Hematopoietic multipotent progenitor cell treated with erythropoietin and hydrocortisone succinate and interleukin-3 and kit ligand, for 4 days (in vitro differentiated cells): ENCODE results near the gene OR5P2.
"Not testable (repeated sequence)": the region's sequence is repeated elsewhere in the genome, so short reads cannot be mapped to it uniquely, and the experiment has no call there.

ENCODE experiments used
- DNase-seq: peaks from one replicate; pipeline ENCODE4 v3.0.0-alpha.2; 2015

OR5P2 gene

DNA sequence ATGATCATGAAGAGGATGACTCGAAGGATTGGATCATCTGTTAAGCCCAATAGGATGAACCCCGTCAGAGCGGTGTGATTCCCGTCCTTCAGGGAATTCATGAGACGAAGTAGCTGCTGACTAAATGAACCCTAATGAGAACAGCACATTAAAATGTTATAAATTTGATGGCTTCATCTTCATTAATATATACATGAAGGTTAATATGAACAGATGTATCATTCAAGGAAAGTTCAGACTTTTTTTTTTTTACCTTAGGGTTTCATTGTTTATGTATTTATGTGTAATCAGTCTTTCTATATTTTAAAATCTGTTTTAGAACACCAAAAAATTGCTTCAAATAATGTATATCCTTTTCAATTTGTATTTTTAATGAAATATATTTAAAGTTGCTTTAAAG is at the start of gene OR5P2:
OR5P2 (minus strand) TSS at position 101 of the 400 bp plus-strand sequence; CDS start at position 101, 0 bp downstream.
- DNase-seq, result no peak

- DNase-seq, result no peak
These were observed 49.3 kb upstream of the OR5P2 start for GRCh38 chr11:7846003-7846402.

DNA sequence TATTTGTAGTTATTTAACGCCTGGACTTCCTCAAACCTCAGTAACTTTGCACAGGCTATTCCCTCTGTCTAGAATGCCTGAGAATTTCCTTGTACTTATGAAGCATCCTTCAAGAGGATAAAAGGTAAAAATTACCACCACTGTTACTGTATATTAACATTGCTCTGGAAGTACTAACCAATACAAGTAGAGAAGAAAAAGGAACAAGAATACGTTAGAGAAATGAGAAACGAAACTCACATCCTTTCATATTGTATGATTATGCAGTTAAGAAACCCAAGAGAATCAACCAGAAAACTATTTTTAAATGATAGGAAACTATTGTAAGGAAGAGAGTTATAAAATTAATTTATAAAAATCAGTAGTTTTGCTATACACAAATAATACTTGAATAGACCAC is 48.2 kb upstream of the OR5P2 start:
- no peak for DNase-seq

GRCh38 chr11:7844521-7844920 is 47.8 kb upstream of the OR5P2 start:
- DNase-seq, result no peak

- no peak for DNase-seq
These were observed 43.8 kb upstream of the OR5P2 start for GRCh38 chr11:7840578-7840977.

- DNase-seq, result no peak
These were observed 36.8 kb upstream of the OR5P2 start for GRCh38 chr11:7833527-7833926.

DNA sequence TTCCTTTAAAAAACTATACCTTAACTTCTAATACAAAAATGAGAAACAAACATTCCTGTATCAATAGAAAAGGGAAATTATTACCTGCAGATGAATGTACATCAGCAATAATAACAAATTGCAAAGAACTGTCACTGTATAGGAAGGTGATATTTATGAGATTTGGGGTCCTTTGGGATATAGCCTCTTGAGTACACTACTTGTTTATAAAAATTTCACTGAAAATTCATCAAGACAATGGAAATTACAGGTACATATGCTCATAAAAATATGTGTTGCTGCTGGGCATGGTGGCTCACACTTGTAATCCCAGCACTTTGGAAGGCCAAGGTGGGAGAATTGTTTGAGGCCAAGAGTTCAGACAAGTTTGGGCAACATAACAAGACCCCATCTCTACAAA is 34.0 kb upstream of the OR5P2 start, which contains the start of gene OR5P3:
OR5P3 (minus strand) TSS at position 101 of the 400 bp plus-strand sequence.
- DNase-seq, result no peak

GRCh38 chr11:7826324-7826723 is 29.6 kb upstream of the OR5P2 start:
- DNase-seq, result no peak

GRCh38 chr11:7820417-7820816 is 23.7 kb upstream of the OR5P2 start:
- DNase-seq, result not testable (repeated sequence)

DNA sequence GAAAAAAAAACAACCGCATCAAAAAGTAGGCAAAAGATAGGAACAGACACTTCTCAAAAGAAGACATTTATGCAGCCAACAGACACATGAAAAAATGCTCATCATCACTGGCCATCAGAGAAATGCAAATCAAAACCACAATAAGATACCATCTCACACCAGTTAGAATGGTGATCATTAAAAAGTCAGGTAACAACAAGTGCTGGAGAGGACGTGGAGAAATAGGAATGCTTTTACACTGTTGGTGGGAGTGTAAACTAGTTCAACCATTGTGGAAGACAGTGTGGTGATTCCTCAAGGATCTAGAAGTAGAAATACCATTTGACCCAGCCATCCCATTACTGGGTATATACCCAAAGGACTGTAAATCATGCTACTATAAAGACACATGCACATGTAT is 18.2 kb upstream of the OR5P2 start:
- not testable (repeated sequence) for DNase-seq

- not testable (repeated sequence) for DNase-seq
These were observed 13.6 kb upstream of the OR5P2 start for GRCh38 chr11:7810301-7810700.

GRCh38 chr11:7793233-7793632 is 3.5 kb downstream of the OR5P2 start:
- no peak for DNase-seq

DNA sequence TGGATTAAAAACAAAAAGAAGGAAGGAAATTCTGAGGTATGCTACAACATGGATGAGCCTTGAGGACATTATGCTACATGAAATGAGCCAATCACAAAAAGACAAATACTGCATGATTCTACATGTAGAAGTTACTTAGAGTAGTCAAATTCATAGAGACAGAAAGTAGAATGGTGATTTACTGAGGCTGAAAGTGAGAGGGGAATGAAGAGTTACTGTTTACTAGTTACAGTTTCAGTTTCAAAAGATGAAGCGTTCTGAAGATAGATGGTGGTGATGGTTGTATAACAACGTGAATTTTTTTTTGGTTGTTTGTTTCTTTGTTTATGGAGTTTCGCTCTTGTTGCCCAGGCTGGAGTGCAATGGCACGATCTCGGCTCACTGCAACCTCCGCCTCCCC is 9.5 kb downstream of the OR5P2 start:
- no peak for DNase-seq

- DNase-seq, result no peak
These were observed 21.1 kb downstream of the OR5P2 start for GRCh38 chr11:7775689-7776088.

- DNase-seq, result not testable (repeated sequence)
These were observed 32.4 kb downstream of the OR5P2 start for GRCh38 chr11:7764301-7764700.

- no peak for DNase-seq
These were observed 37.7 kb downstream of the OR5P2 start for GRCh38 chr11:7759010-7759409.

DNA sequence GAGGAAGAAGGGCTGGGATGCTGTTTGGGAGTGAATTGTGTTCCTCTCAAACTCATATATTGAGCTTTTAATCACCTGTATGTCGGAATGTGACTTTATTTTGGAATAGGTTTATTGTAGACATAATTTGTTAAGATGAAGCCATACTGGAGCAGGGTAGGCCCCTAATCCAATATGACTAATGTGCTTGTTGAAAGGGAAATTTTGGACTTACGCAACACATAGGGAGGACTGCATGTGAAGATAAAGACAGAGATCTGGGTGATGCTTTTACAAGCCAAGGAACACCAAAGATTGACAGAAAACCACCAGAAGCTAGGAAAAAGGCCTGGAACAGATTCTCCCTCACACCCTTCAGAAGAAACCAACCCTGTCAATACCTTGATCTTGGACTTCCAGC is 47.3 kb downstream of the OR5P2 start:
- no peak for DNase-seq
